Skin of body (tissue), 2 donors: ENCODE measurements around the gene ARRDC5. TPM values are rescaled to one million over a fixed set of nuclear protein-coding genes. Genes with fewer than 3 reads are reported as not detected.

ENCODE experiments used
- small RNA-seq: library from RNA; depleted of rRNA; stranded (forward); fragments of <200 nt; gene quantifications from one replicate; pipeline ENCODE3, GENCODE V24; 2014; ENCODE audit warnings: low replicate concordance
- total RNA-seq: library from RNA; depleted of rRNA; stranded (reverse); fragments of >200 nt; gene quantifications from one replicate; pipeline ENCODE4 v1.2.3, GENCODE V29; 2014

ARRDC5 gene
- total RNA-seq, 1 donor from 2014 or later = 0.10 TPM

Small RNA genes lying within 50 kb of the gene (small RNA-seq; reads per million reads assigned to genes)
- gene MIR4747 = not detected

Other genes with a start within 250 kb of the ARRDC5 start
- gene MYDGF, start 232.6 kb downstream of the ARRDC5 start, total RNA-seq = 46.6 TPM
- 15.6 TPM for gene DPP9, start 179.1 kb downstream of the ARRDC5 start, total RNA-seq
- 13.2 TPM for gene FEM1A, start 111.2 kb downstream of the ARRDC5 start, total RNA-seq
- gene TICAM1, start 71.2 kb downstream of the ARRDC5 start, total RNA-seq = 3.6 TPM
- gene PLIN3, start 35.2 kb downstream of the ARRDC5 start, total RNA-seq = 47.3 TPM
- gene UHRF1, start 6.6 kb upstream of the ARRDC5 start, total RNA-seq = 14.5 TPM
- 23.4 TPM for gene KDM4B, start 66.2 kb upstream of the ARRDC5 start, total RNA-seq